ENCODE measurements around the gene VWA5B1. TPM values are rescaled to one million over a fixed set of nuclear protein-coding genes. Genes with fewer than 3 reads are reported as not detected.
"Not testable (repeated sequence)": the region's sequence is repeated elsewhere in the genome, so short reads cannot be mapped to it uniquely, and the experiment has no call there.

The VWA5B1 gene
- total and polyA plus RNA-seq, 2 donors: 0.51 to 0.58 TPM

- DNase-seq (ENCODE audit: extremely low spot score): no peak
- Histone ChIP-seq H3K27ac (ENCODE audit: low read depth) (no peak overlapping the region), H3K4me1 (ENCODE audit: insufficient read depth) (no peaks in the 10 kb centered on the region), H3K4me3 (ENCODE audit: low read depth, low read length) (no peak overlapping the region), H3K36me3 (ENCODE audit: insufficient read depth) (no peaks in the 10 kb centered on the region)
- 64% methylated on average over 6 of the region's 6 CpGs for WGBS
Observed at GRCh38 chr1:20266642-20267041, 24.0 kb upstream of the VWA5B1 start.

- no peak overlapping the region for H3K27ac ChIP-seq (ENCODE audit: low read depth)
- no peaks in the 10 kb centered on the region for H3K4me1 ChIP-seq (ENCODE audit: insufficient read depth)
- no peak for DNase-seq (ENCODE audit: extremely low spot score)
- H3K4me3 ChIP-seq (ENCODE audit: low read depth, low read length): no peak overlapping the region
- H3K36me3 ChIP-seq (ENCODE audit: insufficient read depth): no peaks in the 10 kb centered on the region
- 56% methylated on average over 11 of the region's 11 CpGs for WGBS
Observed at GRCh38 chr1:20271498-20272400, 18.9 kb upstream of the VWA5B1 start.

- not testable (repeated sequence) for H3K4me1 ChIP-seq (ENCODE audit: insufficient read depth); H3K27ac ChIP-seq (ENCODE audit: low read depth); H3K36me3 ChIP-seq (ENCODE audit: insufficient read depth); H3K4me3 ChIP-seq (ENCODE audit: low read depth, low read length); DNase-seq (ENCODE audit: extremely low spot score)
Observed at GRCh38 chr1:20273716-20274115, 17.0 kb upstream of the VWA5B1 start.

GRCh38 chr1:20275319-20275925, 15.3 kb upstream of the VWA5B1 start:
- Histone ChIP-seq H3K4me3 (ENCODE audit: low read depth, low read length) (no peak overlapping the region), H3K4me1 (ENCODE audit: insufficient read depth) (no peaks in the 10 kb centered on the region), H3K36me3 (ENCODE audit: insufficient read depth) (no peaks in the 10 kb centered on the region), H3K27ac (ENCODE audit: low read depth) (no peak overlapping the region)
- no peak for DNase-seq (ENCODE audit: extremely low spot score)
- WGBS: 41% methylated on average over 7 of the region's 7 CpGs

- Histone ChIP-seq H3K4me3 (ENCODE audit: low read depth, low read length) (no peak overlapping the region), H3K36me3 (ENCODE audit: insufficient read depth) (no peaks in the 10 kb centered on the region), H3K4me1 (ENCODE audit: insufficient read depth) (no peaks in the 10 kb centered on the region), H3K27ac (ENCODE audit: low read depth) (no peak overlapping the region)
- DNase-seq (ENCODE audit: extremely low spot score): no peak
- WGBS: 79% methylated on average over 12 of the region's 12 CpGs
Observed at GRCh38 chr1:20276485-20277159, 14.1 kb upstream of the VWA5B1 start.

- no peak overlapping the region for H3K27ac ChIP-seq (ENCODE audit: low read depth)
- no peaks in the 10 kb centered on the region for H3K36me3 ChIP-seq (ENCODE audit: insufficient read depth)
- DNase-seq (ENCODE audit: extremely low spot score): no peak
- no peaks in the 10 kb centered on the region for H3K4me1 ChIP-seq (ENCODE audit: insufficient read depth)
- H3K4me3 ChIP-seq (ENCODE audit: low read depth, low read length): no peak overlapping the region
- 65% methylated on average over 4 of the region's 4 CpGs for WGBS
Observed at GRCh38 chr1:20278692-20279130, 12.0 kb upstream of the VWA5B1 start.

- WGBS: 69% methylated on average over 7 of the region's 7 CpGs
- Histone ChIP-seq H3K4me1 (ENCODE audit: insufficient read depth) (no peaks in the 10 kb centered on the region), H3K27ac (ENCODE audit: low read depth) (no peak overlapping the region), H3K36me3 (ENCODE audit: insufficient read depth) (no peaks in the 10 kb centered on the region), H3K4me3 (ENCODE audit: low read depth, low read length) (no peak overlapping the region)
- DNase-seq (ENCODE audit: extremely low spot score): no peak
Observed at GRCh38 chr1:20279509-20279908, 11.2 kb upstream of the VWA5B1 start.

GRCh38 chr1:20280341-20280740, 10.3 kb upstream of the VWA5B1 start:
- Histone ChIP-seq H3K4me1 (ENCODE audit: insufficient read depth) (no peaks in the 10 kb centered on the region), H3K36me3 (ENCODE audit: insufficient read depth) (no peaks in the 10 kb centered on the region), H3K27ac (ENCODE audit: low read depth) (no peak overlapping the region), H3K4me3 (ENCODE audit: low read depth, low read length) (no peak overlapping the region)
- DNase-seq (ENCODE audit: extremely low spot score): no peak
- 67% methylated on average over 1 of the region's 1 CpG for WGBS

- Histone ChIP-seq H3K27ac (ENCODE audit: low read depth) (no peak overlapping the region), H3K36me3 (ENCODE audit: insufficient read depth) (no peaks in the 10 kb centered on the region), H3K4me1 (ENCODE audit: insufficient read depth) (no peaks in the 10 kb centered on the region), H3K4me3 (ENCODE audit: low read depth, low read length) (no peak overlapping the region)
- DNase-seq (ENCODE audit: extremely low spot score): no peak
- 85% methylated on average over 6 of the region's 6 CpGs for WGBS
Observed at GRCh38 chr1:20280906-20281305, 9.8 kb upstream of the VWA5B1 start.

GRCh38 chr1:20281801-20282200, 8.9 kb upstream of the VWA5B1 start:
- no peaks in the 10 kb centered on the region for H3K4me1 ChIP-seq (ENCODE audit: insufficient read depth)
- no peak overlapping the region for H3K4me3 ChIP-seq (ENCODE audit: low read depth, low read length)
- no peaks in the 10 kb centered on the region for H3K36me3 ChIP-seq (ENCODE audit: insufficient read depth)
- whole genome bisulfite sequencing: 50% methylated on average over 2 of the region's 2 CpGs
- H3K27ac ChIP-seq (ENCODE audit: low read depth): no peak overlapping the region
- no peak for DNase-seq (ENCODE audit: extremely low spot score)

- Histone ChIP-seq H3K4me3 (ENCODE audit: low read depth, low read length) (no peak overlapping the region), H3K36me3 (ENCODE audit: insufficient read depth) (no peaks in the 10 kb centered on the region), H3K27ac (ENCODE audit: low read depth) (no peak overlapping the region), H3K4me1 (ENCODE audit: insufficient read depth) (no peaks in the 10 kb centered on the region)
- no peak for DNase-seq (ENCODE audit: extremely low spot score)
- WGBS: 53% methylated on average over 5 of the region's 5 CpGs
Observed at GRCh38 chr1:20282533-20282932, 8.1 kb upstream of the VWA5B1 start.

- Histone ChIP-seq H3K4me1 (ENCODE audit: insufficient read depth) (no peaks in the 10 kb centered on the region), H3K36me3 (ENCODE audit: insufficient read depth) (no peaks in the 10 kb centered on the region), H3K4me3 (ENCODE audit: low read depth, low read length) (no peak overlapping the region), H3K27ac (ENCODE audit: low read depth) (no peak overlapping the region)
- DNase-seq (ENCODE audit: extremely low spot score): no peak
- 69% methylated on average over 2 of the region's 2 CpGs for WGBS
Observed at GRCh38 chr1:20284046-20284445, 6.6 kb upstream of the VWA5B1 start.

GRCh38 chr1:20284625-20285024, 6.0 kb upstream of the VWA5B1 start:
- no peak for DNase-seq (ENCODE audit: extremely low spot score)
- Histone ChIP-seq H3K36me3 (ENCODE audit: insufficient read depth) (no peaks in the 10 kb centered on the region), H3K4me3 (ENCODE audit: low read depth, low read length) (no peak overlapping the region), H3K27ac (ENCODE audit: low read depth) (no peak overlapping the region), H3K4me1 (ENCODE audit: insufficient read depth) (no peaks in the 10 kb centered on the region)
- whole genome bisulfite sequencing: 89% methylated on average over 3 of the region's 3 CpGs

- Histone ChIP-seq H3K36me3 (ENCODE audit: insufficient read depth) (no peaks in the 10 kb centered on the region), H3K4me3 (ENCODE audit: low read depth, low read length) (no peak overlapping the region), H3K27ac (ENCODE audit: low read depth) (no peak overlapping the region), H3K4me1 (ENCODE audit: insufficient read depth) (no peaks in the 10 kb centered on the region)
- 87% methylated on average over 3 of the region's 3 CpGs for WGBS
- DNase-seq (ENCODE audit: extremely low spot score): no peak
Observed at GRCh38 chr1:20285510-20285909, 5.2 kb upstream of the VWA5B1 start.

Measured in urinary bladder (tissue), 4 donors.